Measurements from ENCODE around the gene NES. TPM values are rescaled to one million over a fixed set of nuclear protein-coding genes. Genes with fewer than 3 reads are reported as not detected.

The NES gene
- total RNA-seq, 1 donor from 2014 or later: 74.1 TPM

- no peaks in the 10 kb centered on the region for H3K36me3 ChIP-seq
- H3K27me3 ChIP-seq: no peaks in the 10 kb centered on the region
- intact Hi-C loops (cut with DNase I): loop anchor here (5.0 kb wide), 1 partner anchor 198 kb away; no protein-coding TSS in a partner anchor
- TF ChIP-seq CTCF (IDR thresholded peaks at IDR 0.05): no peak
- no peaks in the 10 kb centered on the region for H3K9me3 ChIP-seq
- H3K27ac ChIP-seq: no peak overlapping the region
- DNase-seq (ENCODE audit: low spot score in 2 of 2): no peak
- H3K4me1 ChIP-seq: peaks cover 17 to 20% of the 10 kb centered on the region in 2 donors
- H3K4me3 ChIP-seq: no peak overlapping the region
Observed at GRCh38 chr1:156655151-156655903, 21.9 kb downstream of the NES start.

- H3K27me3 ChIP-seq: no peaks in the 10 kb centered on the region
- H3K4me1 ChIP-seq: peaks cover 15 to 18% of the 10 kb centered on the region in 2 donors
Observed at GRCh38 chr1:156654700-156655099, 22.5 kb downstream of the NES start.

GRCh38 chr1:156652992-156653355 is 24.2 kb downstream of the NES start:
- intact Hi-C loops (cut with DNase I): no loop called here
- DNase-seq (ENCODE audit: low spot score in 2 of 2): no peak
- H3K27me3 ChIP-seq: no peaks in the 10 kb centered on the region

More at GRCh38 chr1:156654700-156655099, 22.5 kb downstream of the NES start:
- Histone ChIP-seq H3K36me3 (no peaks in the 10 kb centered on the region), H3K4me3 (no peak overlapping the region), H3K27ac (no peak overlapping the region), H3K9me3 (no peaks in the 10 kb centered on the region)
- TF ChIP-seq CTCF (IDR thresholded peaks at IDR 0.05): no peak
- DNase-seq (ENCODE audit: low spot score in 2 of 2): no peak
- intact Hi-C loops (cut with DNase I): loop anchor here (5.0 kb wide), 1 partner anchor 197 kb away; no protein-coding TSS in a partner anchor

GRCh38 chr1:156652131-156652991 is 24.8 kb downstream of the NES start:
- no peak overlapping the region for H3K4me3 ChIP-seq
- intact Hi-C loops (cut with DNase I): no loop called here

More at GRCh38 chr1:156652992-156653355, 24.2 kb downstream of the NES start:
- Histone ChIP-seq H3K4me3 (no peak overlapping the region), H3K4me1 (peaks cover 8 to 9% of the 10 kb centered on the region in 2 donors), H3K36me3 (no peaks in the 10 kb centered on the region), H3K27ac (no peak overlapping the region), H3K9me3 (no peaks in the 10 kb centered on the region)
- no peak for TF ChIP-seq CTCF (IDR thresholded peaks at IDR 0.05)

GRCh38 chr1:156648951-156649350 is 28.3 kb downstream of the NES start:
- TF ChIP-seq CTCF (IDR thresholded peaks at IDR 0.05): no peak
- H3K27me3 ChIP-seq: peaks cover 17% of the 10 kb centered on the region
- H3K4me3 ChIP-seq: no peak overlapping the region
- intact Hi-C loops (cut with DNase I): no loop called here
- H3K27ac ChIP-seq: no peak overlapping the region
- no peaks in the 10 kb centered on the region for H3K9me3 ChIP-seq
- no peaks in the 10 kb centered on the region for H3K4me1 ChIP-seq
- no peaks in the 10 kb centered on the region for H3K36me3 ChIP-seq
- DNase-seq (ENCODE audit: low spot score in 2 of 2): no peak

More at GRCh38 chr1:156652131-156652991, 24.8 kb downstream of the NES start:
- no peak for DNase-seq (ENCODE audit: low spot score in 2 of 2)
- H3K27ac ChIP-seq: no peak overlapping the region
- H3K36me3 ChIP-seq: no peaks in the 10 kb centered on the region
- no peaks in the 10 kb centered on the region for H3K9me3 ChIP-seq
- H3K4me1 ChIP-seq: peaks cover 5 to 8% of the 10 kb centered on the region in 2 donors
- peaks cover 5% of the 10 kb centered on the region for H3K27me3 ChIP-seq
- no peak for TF ChIP-seq CTCF (IDR thresholded peaks at IDR 0.05)
